Head of caudate nucleus (tissue), 42 donors: ENCODE results near the gene UBE2L6.
A peak's percentile ranks its signal among the peaks of the same experiment; 100 is the strongest.

Experiments
- DNase-seq, 42 donors: peaks; one replicate each; pipeline versions ENCODE4 v3.0.0 to v3.0.0-alpha.2; 2020 to 2021; ENCODE audit warnings: mixed read lengths in 7 of 42
- intact Hi-C: fragments of 100-400 bp; cut with DNase I; formaldehyde crosslinking; loops from one replicate; pipeline ENCODE4 v1.15.0; 2022

The UBE2L6 gene

GRCh38 chr11:57567515-57568329, at the start of gene UBE2L6:
UBE2L6 (minus strand) TSS chr11:57567672; CDS start chr11:57567611, 61 bp downstream.
- intact Hi-C loops, result loop anchor here (5.0 to 10.0 kb wide), 2 partner anchors 80 to 147 kb away; partner anchors contain the start of genes MED19, TMX2 and YPEL4
- DNase-seq, result peak; percentile 15 to 92 (median 80)

- intact Hi-C loops, result no loop called here
These were observed 49.1 kb upstream of the UBE2L6 start for GRCh38 chr11:57616595-57616994.

GRCh38 chr11:57615308-57615707, 47.8 kb upstream of the UBE2L6 start:
- no peak for DNase-seq
- intact Hi-C loops, result no loop called here

More at GRCh38 chr11:57616595-57616994, 49.1 kb upstream of the UBE2L6 start:
- no peak for DNase-seq

- intact Hi-C loops, result no loop called here
- no peak for DNase-seq
These were observed 46.8 kb upstream of the UBE2L6 start for GRCh38 chr11:57614234-57614772.

GRCh38 chr11:57610170-57610569, 42.7 kb upstream of the UBE2L6 start:
- intact Hi-C loops, result no loop called here

GRCh38 chr11:57605028-57605420, 37.6 kb upstream of the UBE2L6 start:
- intact Hi-C loops, result no loop called here
- DNase-seq, result no peak

More at GRCh38 chr11:57610170-57610569, 42.7 kb upstream of the UBE2L6 start:
- no peak for DNase-seq

GRCh38 chr11:57604296-57605027, 37.0 kb upstream of the UBE2L6 start:
- no peak for DNase-seq
- intact Hi-C loops, result no loop called here

- intact Hi-C loops, result no loop called here
- no peak for DNase-seq
These were observed 33.8 kb upstream of the UBE2L6 start for GRCh38 chr11:57601297-57601696.

- intact Hi-C loops, result no loop called here
- DNase-seq, result no peak
These were observed 31.9 kb upstream of the UBE2L6 start for GRCh38 chr11:57599381-57599780.

GRCh38 chr11:57598831-57599155, 31.3 kb upstream of the UBE2L6 start:
- intact Hi-C loops, result no loop called here
- DNase-seq, result no peak

GRCh38 chr11:57597916-57598830, 30.7 kb upstream of the UBE2L6 start:
- DNase-seq, result peak; percentile 4 to 74 (median 42)
- intact Hi-C loops, result no loop called here

GRCh38 chr11:57597461-57597915, 30.0 kb upstream of the UBE2L6 start, which contains the start of gene SERPING1:
SERPING1 (plus strand) TSS chr11:57597685; CDS start chr11:57598271, 586 bp downstream.
- intact Hi-C loops, result no loop called here
- peak in 17 of 42 donors; percentile 2 to 62 (median 12) for DNase-seq

GRCh38 chr11:57596266-57596885, 28.9 kb upstream of the UBE2L6 start:
- intact Hi-C loops, result no loop called here
- no peak for DNase-seq

GRCh38 chr11:57588046-57588710, 20.7 kb upstream of the UBE2L6 start:
- DNase-seq, result no peak
- intact Hi-C loops, result no loop called here

GRCh38 chr11:57586711-57587245, 19.3 kb upstream of the UBE2L6 start:
- intact Hi-C loops, result no loop called here
- no peak for DNase-seq

GRCh38 chr11:57585301-57585700, 17.8 kb upstream of the UBE2L6 start:
- no peak for DNase-seq
- intact Hi-C loops, result no loop called here

- intact Hi-C loops, result no loop called here
- no peak for DNase-seq
These were observed 16.9 kb upstream of the UBE2L6 start for GRCh38 chr11:57584341-57584740.

GRCh38 chr11:57574061-57574460, 6.6 kb upstream of the UBE2L6 start:
- intact Hi-C loops, result no loop called here
- no peak for DNase-seq
